GM19452 (cell line): ENCODE results near the gene TSPAN18.

Source experiments
- ATAC-seq: cut with Tn5 transposase; IDR thresholded peaks from one replicate; pipeline ENCODE4 v1.9.1; 2021; ENCODE audit not compliant: unreplicated experiment

Gene TSPAN18

GRCh38 chr11:44840085-44840478, 113.3 kb downstream of the TSPAN18 start:
- ATAC-seq: no peak

- no peak for ATAC-seq
Measured at GRCh38 chr11:44840521-44841251, 113.9 kb downstream of the TSPAN18 start.

- no peak for ATAC-seq
Measured at GRCh38 chr11:44842220-44842619, 115.5 kb downstream of the TSPAN18 start.

- no peak for ATAC-seq
Measured at GRCh38 chr11:44846852-44847251, 120.1 kb downstream of the TSPAN18 start.

- ATAC-seq: no peak
Measured at GRCh38 chr11:44847316-44847715, 120.6 kb downstream of the TSPAN18 start.

GRCh38 chr11:44848203-44848962, 121.6 kb downstream of the TSPAN18 start:
- ATAC-seq: no peak

- ATAC-seq: no peak
Measured at GRCh38 chr11:44848963-44849350, 122.2 kb downstream of the TSPAN18 start.

- ATAC-seq: no peak
Measured at GRCh38 chr11:44849424-44849823, 122.7 kb downstream of the TSPAN18 start.

GRCh38 chr11:44849922-44850321, 123.2 kb downstream of the TSPAN18 start:
- ATAC-seq: no peak

GRCh38 chr11:44851496-44851895, 124.7 kb downstream of the TSPAN18 start:
- no peak for ATAC-seq

GRCh38 chr11:44852159-44852747, 125.5 kb downstream of the TSPAN18 start:
- no peak for ATAC-seq

- no peak for ATAC-seq
Measured at GRCh38 chr11:44852952-44853351, 126.2 kb downstream of the TSPAN18 start.

GRCh38 chr11:44853666-44854065, 126.9 kb downstream of the TSPAN18 start:
- no peak for ATAC-seq

GRCh38 chr11:44854086-44854485, 127.3 kb downstream of the TSPAN18 start:
- no peak for ATAC-seq

- no peak for ATAC-seq
Measured at GRCh38 chr11:44854741-44855492, 128.2 kb downstream of the TSPAN18 start.

- ATAC-seq: no peak
Measured at GRCh38 chr11:44855493-44855849, 128.7 kb downstream of the TSPAN18 start.

- no peak for ATAC-seq
Measured at GRCh38 chr11:44857490-44858090, 130.8 kb downstream of the TSPAN18 start.

- no peak for ATAC-seq
Measured at GRCh38 chr11:44858796-44859527, 132.2 kb downstream of the TSPAN18 start.

- no peak for ATAC-seq
Measured at GRCh38 chr11:44859528-44859925, 132.8 kb downstream of the TSPAN18 start.

- ATAC-seq: no peak
Measured at GRCh38 chr11:44860346-44860745, 133.6 kb downstream of the TSPAN18 start.
